Effector CD4-positive, alpha-beta T cell (primary cell): ENCODE measurements around the gene SYP.
"Not testable (repeated sequence)": the region's sequence is repeated elsewhere in the genome, so short reads cannot be mapped to it uniquely, and the experiment has no call there.

Experiments
- DNase-seq: peaks from one replicate; pipeline ENCODE4 v3.0.0-alpha.2; 2020

The SYP gene

DNA sequence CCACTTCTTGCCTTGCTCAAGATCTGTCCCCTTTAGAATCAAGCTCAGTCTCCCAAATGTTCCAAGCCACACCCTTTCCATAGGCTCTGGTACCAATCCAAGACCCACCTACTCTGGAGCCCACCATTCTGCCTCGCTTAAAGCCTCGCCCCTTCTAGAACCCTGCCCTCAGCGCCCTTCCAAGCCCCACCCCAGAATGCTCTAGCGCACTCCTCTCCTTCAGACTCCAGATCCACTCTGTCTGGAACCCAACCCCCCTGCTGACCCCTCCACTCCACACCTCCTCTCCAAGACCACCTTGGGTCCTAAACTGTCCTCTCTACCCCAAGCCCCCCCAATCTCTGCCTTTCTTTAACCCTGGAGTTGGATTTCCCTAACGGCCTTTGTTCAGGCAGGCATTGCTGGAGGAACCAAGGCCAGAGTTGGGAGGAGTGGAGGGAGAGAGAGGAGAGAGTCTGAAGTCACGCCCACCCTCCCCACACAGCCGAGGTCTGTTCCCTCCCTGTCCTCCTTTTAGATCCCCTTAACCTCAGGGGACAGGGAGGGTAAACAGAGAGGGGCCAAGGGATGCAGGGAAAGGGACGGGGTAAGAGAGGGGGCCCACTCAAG is 11.4 kb downstream of the SYP start:
- DNase-seq: no peak

GRCh38 chrX:49187526-49187925 is 12.5 kb downstream of the SYP start:
- DNase-seq: no peak

DNA sequence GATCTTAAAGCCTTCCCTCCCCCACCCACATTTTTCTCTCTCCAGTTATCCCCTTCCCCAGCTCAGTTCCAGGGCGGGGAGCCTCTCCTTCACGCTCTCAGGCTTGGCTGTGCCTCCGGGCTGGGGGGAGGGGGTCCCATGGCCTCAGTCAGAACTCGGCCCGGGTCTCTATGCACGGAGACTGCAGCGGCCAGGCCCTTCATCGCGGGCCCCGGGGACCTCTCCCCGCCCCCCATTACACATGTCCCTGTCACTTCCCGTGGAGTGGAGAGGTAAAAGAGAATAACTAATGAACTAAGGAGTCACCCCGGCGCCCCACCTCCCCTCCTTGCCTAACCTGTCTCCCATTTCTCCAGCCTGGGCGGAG is 13.0 kb downstream of the SYP start:
- no peak for DNase-seq

- peak; percentile 60 for DNase-seq
These were observed 13.6 kb downstream of the SYP start, which contains the start of gene PRICKLE3 for GRCh38 chrX:49186125-49187027. Gene PRICKLE3 (minus strand): TSS chrX:49186373. CDS start chrX:49186297, 76 bp downstream.

DNA sequence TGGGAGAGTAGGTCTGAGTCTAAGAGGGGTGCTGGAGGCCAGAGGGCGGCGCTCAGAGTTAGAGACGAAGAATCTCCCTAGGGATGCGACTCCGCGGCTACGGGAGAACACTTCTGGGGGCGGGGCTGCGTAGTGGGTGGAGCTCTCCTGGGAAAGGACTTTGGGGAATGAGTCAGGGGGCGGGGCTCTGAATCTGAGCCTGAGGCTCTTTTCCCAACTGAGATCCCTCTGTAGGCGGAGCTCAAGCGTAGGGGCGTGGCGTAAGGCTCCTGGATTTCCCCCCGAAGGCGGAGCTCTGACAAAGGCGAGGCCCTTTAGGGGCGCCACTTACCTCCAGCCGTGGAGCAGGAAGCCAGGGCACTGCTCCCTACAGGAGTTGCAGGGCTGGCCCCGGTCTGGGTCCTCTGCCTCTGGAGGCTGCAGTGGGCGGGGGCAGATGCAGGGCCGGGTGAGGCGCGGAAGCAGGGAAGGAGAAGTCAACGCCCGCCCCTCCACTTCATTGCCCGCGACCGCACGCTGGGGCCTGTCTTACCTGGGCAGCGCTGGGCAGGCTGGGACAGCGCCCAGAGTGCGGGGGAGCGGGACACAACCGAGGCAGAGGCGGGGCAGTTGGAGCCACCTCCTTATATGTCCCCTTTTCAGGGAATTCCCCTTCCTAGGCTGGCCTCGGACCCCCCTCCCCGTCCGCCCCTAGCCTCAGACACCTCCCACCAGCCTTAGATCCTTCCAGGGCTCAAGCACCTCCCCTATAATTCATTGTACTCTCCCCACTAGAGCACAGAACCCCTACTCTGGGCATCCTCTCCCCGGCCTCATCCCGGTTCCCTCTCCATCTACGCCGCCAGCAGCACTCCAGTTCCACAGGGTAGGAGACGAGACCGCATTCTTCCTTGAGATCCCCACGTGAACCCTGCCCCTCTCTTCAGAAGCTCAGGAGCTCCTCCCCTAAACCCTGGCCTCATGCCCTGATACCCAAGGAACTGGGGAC is 15.4 kb downstream of the SYP start:
- no peak for DNase-seq

DNA sequence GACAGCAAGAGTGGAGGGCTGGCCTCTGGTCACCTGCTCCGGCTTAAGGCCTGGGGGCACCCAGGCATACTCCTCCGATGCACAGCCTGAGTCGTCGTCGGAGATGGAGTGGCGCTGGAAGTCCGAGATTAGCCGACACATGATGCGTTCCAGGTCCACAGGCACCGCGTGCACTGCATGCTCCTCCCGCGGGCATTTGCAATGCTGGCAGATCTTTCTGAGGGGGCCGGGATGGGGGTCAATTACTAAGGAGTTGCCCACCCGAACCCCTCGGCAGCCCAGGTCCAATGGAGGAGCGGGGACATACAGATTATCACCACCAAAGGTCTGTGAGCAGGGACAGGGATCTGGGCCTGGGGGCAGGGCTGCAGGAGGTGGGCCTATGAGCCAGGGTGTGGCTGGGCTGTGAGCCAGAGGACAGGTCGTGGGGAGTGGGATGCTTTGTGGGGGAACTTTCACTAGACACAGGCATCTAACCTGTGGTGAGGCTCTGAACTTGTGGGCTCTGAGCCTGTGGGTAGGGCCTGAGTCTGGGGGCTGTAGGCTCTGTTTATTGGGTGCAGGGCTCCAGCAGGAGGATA is 16.2 kb downstream of the SYP start:
- DNase-seq: no peak

DNA sequence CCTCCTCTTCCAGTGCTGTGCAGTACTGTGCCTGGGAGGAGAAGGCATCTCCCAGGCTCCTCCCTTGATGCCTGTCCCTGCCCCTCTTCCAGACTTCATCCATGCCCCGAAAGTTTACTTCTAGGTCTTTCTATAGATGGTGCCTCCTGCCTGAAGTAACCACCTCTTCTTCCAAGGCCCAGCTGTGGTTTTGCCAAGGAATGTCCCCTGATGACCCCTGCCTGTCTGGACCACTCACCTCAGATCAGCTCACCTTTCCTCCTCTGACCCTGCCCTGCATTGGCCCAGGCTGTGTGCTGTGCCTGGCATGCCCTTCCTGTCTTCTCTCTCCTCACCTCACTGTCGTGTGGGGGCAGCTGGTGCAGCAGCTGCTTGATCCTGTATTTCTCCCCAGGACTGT is 20.6 kb downstream of the SYP start:
- no peak for DNase-seq

DNA sequence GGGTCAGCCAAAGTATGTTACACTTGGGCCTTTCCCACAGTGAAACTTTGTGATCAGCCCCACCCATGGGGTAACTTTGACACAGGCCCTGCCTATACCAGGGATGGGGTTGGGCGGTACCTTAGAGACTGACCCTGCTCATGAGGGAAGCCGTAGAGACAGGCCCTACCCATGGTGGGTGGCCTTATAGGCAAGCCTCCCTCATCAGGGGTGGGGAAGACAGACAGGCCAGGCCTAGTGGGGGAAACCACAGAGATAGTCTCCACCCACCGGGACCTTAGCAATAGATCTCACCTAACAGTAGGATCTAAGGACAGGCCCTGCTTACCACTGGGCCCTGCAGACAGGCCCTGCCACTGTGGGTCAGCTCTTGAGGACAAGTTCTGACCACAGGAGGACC is 21.5 kb downstream of the SYP start:
- no peak for DNase-seq

DNA sequence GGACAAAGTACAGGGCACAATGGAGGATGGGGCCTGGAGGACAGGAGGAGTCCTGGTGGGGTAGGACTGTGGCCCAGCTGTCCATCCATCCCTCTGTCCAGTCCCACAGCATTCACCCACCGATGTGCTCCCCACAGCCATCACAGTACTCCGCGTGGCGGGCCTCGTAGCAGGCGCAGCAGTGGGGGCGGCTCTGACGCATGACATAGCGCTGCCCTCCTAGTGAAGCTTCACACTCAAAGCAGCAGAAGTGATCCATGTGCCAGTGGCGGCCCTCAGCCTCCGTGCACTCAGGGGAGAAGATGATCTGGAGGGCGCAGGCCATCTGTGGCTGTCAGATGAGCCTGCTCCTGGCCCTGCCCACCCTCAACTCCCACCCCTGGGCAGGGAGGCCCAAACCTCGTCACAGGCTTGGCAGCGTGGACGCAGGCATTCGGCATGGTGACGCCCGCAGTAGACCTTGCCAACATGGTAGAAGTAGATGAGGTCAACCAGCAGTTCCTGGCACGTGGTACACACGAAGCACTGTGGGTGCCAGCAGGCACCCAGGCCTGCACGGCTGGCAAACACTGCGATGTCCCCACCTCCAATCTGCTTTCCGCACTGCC is 22.0 kb downstream of the SYP start:
- DNase-seq: no peak

GRCh38 chrX:49177338-49177833 is 22.6 kb downstream of the SYP start:
- DNase-seq: no peak

DNA sequence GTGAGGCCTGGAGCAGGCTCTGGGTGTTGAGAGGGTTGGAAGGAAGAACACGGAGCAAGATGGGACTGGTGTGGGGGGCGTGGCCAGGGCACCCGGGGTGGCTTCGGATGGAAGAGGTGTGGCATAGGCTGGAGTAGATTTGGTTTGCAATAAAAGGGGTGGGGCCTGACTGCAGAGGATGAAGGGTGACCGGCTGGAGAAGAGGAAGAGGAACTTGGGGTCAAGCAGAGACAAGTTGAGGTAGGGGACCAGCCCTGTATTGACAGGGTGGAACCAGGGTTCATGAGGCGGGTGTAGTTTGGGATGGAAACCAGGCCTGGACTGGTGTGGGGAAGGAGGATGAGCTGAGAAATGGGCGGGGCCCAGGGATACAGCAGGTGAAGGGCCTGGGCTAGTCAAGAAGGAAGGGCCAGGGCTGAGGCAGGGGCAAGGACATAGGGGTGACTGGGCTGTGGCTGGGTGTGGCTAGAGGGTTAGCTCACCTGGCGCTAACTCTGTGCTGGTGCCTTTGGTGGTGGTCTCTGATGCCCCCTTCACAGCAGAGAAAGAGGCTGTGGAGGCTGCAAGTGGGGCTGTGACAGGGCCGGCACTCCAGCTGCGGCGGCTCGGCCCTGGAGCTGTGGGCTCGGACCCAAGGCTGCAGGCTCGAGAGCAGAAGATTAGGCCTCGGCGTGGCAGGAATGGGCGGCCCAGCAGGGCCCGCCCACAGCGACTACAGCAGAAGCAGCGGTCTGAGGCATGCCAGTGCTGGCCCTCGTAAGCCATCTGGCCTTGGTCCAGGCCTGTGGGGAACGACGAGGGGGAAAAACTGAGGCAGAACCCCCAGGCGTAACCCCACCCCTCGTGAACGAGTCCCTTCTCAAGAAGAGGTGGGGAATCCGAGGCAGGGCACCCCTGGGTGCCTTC is 23.3 kb downstream of the SYP start:
- DNase-seq: no peak

- no peak for DNase-seq
These were observed 24.3 kb downstream of the SYP start for GRCh38 chrX:49175435-49176274.

DNA sequence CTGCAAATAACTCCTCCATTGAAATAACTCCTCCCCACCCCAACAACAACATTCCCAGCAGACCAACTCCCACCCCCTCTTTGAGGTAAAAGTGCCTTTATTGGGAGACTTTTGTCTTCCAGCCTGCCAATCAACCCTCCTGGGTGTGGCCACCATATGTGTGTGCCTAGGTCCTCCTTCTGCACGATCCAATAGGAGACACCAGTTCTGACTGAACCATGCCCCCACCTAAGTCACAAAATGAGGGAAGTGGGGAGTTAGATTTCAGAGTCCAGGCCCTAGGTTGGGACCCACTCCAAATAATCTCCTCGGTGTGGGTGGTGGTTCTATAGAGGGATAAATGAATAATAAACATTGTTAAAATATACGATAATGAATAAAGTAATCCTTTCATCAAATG is 25.3 kb downstream of the SYP start:
- DNase-seq: no peak

- not testable (repeated sequence) for DNase-seq
These were observed 26.4 kb downstream of the SYP start for GRCh38 chrX:49173544-49173943.

DNA sequence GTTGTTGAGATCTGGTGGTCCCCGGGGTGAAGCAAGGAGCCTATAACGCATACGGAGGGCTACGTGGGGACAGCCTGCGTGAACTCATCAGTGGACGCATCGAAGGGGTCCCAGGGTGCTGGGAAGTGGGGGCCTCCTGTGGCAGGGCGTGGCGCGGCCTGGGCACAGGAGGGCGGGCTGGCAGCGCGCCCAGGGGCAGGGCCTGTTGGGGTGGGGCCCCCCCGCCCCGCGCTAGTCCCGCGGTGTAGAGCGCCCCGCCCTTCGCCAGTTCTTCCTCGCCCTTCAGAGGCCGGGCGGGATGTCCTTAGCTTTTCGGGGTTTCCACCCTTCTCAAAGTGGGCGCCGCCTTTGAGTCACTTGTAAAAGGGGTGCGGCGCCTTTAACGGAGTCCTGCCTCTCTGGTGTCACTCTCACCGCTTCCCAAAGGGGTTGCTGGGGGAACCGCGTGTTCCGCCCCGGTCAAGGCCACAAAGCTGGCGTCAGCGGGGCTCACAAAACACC is 27.7 kb downstream of the SYP start:
- peak; percentile 35 for DNase-seq

GRCh38 chrX:49171752-49172279 is 28.2 kb downstream of the SYP start, which contains the start of gene PLP2:
Gene PLP2 (plus strand): TSS chrX:49171898. CDS start chrX:49172001, 103 bp downstream.
- DNase-seq: peak; percentile 55

GRCh38 chrX:49167740-49168108 is 32.3 kb downstream of the SYP start:
- no peak for DNase-seq

GRCh38 chrX:49166914-49167739 is 32.9 kb downstream of the SYP start:
- peak; percentile 52 for DNase-seq
